Peyer's patch (tissue), 4 donors: ENCODE data around the gene PTPN18.

Experiments used
- POLR2A ChIP-seq, 2 donors: fragments of 450-650 bp; IDR thresholded peaks; one replicate each; pipeline ENCODE4 v1.5.1; 2017; ENCODE audit warnings: antibody characterized with exemption in 2 of 2, mild to moderate bottlenecking in 2 of 2, moderate library complexity in 2 of 2
- TF ChIP-seq, protein P1 (sequence below), 6 experiments: fragments of 450-650 bp in 4 of 6; fragments of 200-600 bp in 2 of 6; sonication (generic) in 1 of 6; IDR thresholded peaks; one replicate each; pipeline ENCODE4 v1.5.1; 2017 to 2019; ENCODE audit warnings: antibody characterized with exemption in 6 of 6, mild to moderate bottlenecking in 3 of 6, moderate library complexity in 1 of 6

DNA sequence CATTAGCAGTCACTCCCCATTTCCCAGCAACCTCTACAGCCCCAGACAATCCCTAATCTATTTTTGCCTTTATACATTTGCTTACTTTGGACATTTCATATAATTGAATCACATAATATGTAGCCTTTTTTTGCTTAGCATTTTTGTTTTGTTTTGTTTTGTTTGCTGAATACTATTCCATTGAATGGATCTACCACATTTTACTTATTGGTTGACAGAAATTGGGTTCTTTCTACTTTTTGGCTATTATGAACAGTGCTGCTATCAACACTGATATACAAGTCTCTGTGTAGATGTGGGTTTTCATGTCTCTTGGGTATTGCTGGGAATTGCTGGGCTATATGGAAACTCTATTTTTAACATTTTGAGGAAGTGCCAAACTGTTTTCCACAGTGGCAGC is 7.6 kb downstream of the PTPN18 start:
- TF ChIP-seq, protein P1, sequence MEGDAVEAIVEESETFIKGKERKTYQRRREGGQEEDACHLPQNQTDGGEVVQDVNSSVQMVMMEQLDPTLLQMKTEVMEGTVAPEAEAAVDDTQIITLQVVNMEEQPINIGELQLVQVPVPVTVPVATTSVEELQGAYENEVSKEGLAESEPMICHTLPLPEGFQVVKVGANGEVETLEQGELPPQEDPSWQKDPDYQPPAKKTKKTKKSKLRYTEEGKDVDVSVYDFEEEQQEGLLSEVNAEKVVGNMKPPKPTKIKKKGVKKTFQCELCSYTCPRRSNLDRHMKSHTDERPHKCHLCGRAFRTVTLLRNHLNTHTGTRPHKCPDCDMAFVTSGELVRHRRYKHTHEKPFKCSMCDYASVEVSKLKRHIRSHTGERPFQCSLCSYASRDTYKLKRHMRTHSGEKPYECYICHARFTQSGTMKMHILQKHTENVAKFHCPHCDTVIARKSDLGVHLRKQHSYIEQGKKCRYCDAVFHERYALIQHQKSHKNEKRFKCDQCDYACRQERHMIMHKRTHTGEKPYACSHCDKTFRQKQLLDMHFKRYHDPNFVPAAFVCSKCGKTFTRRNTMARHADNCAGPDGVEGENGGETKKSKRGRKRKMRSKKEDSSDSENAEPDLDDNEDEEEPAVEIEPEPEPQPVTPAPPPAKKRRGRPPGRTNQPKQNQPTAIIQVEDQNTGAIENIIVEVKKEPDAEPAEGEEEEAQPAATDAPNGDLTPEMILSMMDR (IDR thresholded peaks at IDR 0.05), result no peak
- TF ChIP-seq POLR2A (IDR thresholded peaks at IDR 0.05), result no peak
